PC-9 (cell line): ENCODE results near the gene INHA. TPM values are rescaled to one million over a fixed set of nuclear protein-coding genes. Genes with fewer than 3 reads are reported as not detected.

Source experiments
- BruUV-seq: library from RNA; stranded (reverse); fragments of 400-500 nt; replicated peaks from 2 replicates; lab custom pipeline; 2021; lab: Mats Ljungman, UMichigan
- CTCF ChIA-PET: fragments of 300-600 bp; sonication (Branson Sonifier 250); formaldehyde crosslinking; loops from one replicate; lab custom pipeline; 2022; ENCODE audit warnings: antibody characterized with exemption; lab: Charles Lee
- POLR2A ChIA-PET: fragments of 300-600 bp; sonication (Branson Sonifier 250); formaldehyde crosslinking; loops from one replicate; lab custom pipeline; 2022; ENCODE audit warnings: antibody characterized with exemption; ENCODE audit not compliant: unreplicated experiment; lab: Charles Lee
- DNase-seq, 2 experiments: peaks; one replicate each; pipeline versions ENCODE4 v3.0.0 to v3.0.0-alpha.2; 2015 to 2022; ENCODE audit warnings: mixed read lengths in 1 of 2
- H2AFZ ChIP-seq: fragments of 200-600 bp; sonication (generic); 2 replicates; pipeline ENCODE4 v1.8.1; 2017; ENCODE audit warnings: antibody characterized with exemption
- H3F3A ChIP-seq: fragments of 200-600 bp; sonication (generic); 2 replicates; pipeline ENCODE4 v1.8.1; 2017; ENCODE audit warnings: antibody characterized with exemption, mild to moderate bottlenecking, low read depth; ENCODE audit not compliant: insufficient read depth
- H3K27ac ChIP-seq: fragments of 200-600 bp; sonication (generic); 2 replicates; pipeline ENCODE4 v1.6.1; 2016; ENCODE audit warnings: mixed run types
- H3K27me3 ChIP-seq: fragments of 200-600 bp; sonication (generic); 2 replicates; pipeline ENCODE4 v1.6.1; 2016; ENCODE audit warnings: low read depth, mixed run types; ENCODE audit not compliant: insufficient read depth
- H3K36me3 ChIP-seq: fragments of 200-600 bp; sonication (generic); 2 replicates; pipeline ENCODE4 v1.6.1; 2016; ENCODE audit warnings: low read depth, mixed run types
- H3K4me1 ChIP-seq: fragments of 200-600 bp; sonication (generic); replicated peaks from 2 replicates; pipeline ENCODE4 v1.6.1; 2016; ENCODE audit warnings: mixed run types; ENCODE audit not compliant: insufficient read depth
- H3K4me2 ChIP-seq: fragments of 200-600 bp; sonication (generic); 2 replicates; pipeline ENCODE4 v1.6.1; 2017; ENCODE audit warnings: mixed run types
- H3K4me3 ChIP-seq: fragments of 200-600 bp; sonication (generic); 2 replicates; pipeline ENCODE4 v1.6.1; 2016; ENCODE audit warnings: mixed run types
- H3K79me2 ChIP-seq: fragments of 200-600 bp; sonication (generic); 2 replicates; pipeline ENCODE4 v1.6.1; 2017; ENCODE audit warnings: low read depth, mixed run types
- H3K9me2 ChIP-seq: fragments of 200-600 bp; sonication (generic); 2 replicates; pipeline ENCODE4 v1.8.1; 2017; ENCODE audit warnings: mild to moderate bottlenecking; ENCODE audit not compliant: insufficient read depth
- H3K9me3 ChIP-seq: fragments of 200-600 bp; sonication (generic); 2 replicates; pipeline ENCODE4 v1.8.1; 2016; ENCODE audit warnings: low read depth; ENCODE audit not compliant: insufficient read depth
- H4K20me1 ChIP-seq: fragments of 200-600 bp; sonication (generic); 2 replicates; pipeline ENCODE4 v1.8.1; 2017; ENCODE audit not compliant: insufficient read depth
- CTCF ChIP-seq: fragments of 200-600 bp; sonication (generic); conservative IDR thresholded peaks from 2 replicates; pipeline ENCODE4 v1.6.1; 2017; ENCODE audit warnings: mixed run types, antibody characterized with exemption, mild to moderate bottlenecking, moderate library complexity
- EZH2 ChIP-seq: fragments of 200-600 bp; sonication (generic); IDR thresholded peaks from 2 replicates; pipeline ENCODE4 v1.8.0; 2017; ENCODE audit warnings: antibody characterized with exemption, low read depth
- intact Hi-C: fragments of 100-400 bp; cut with micrococcal nuclease; formaldehyde crosslinking; loops from one replicate; pipeline ENCODE4 v1.10.0; 2022; ENCODE audit not compliant: unreplicated experiment
- total RNA-seq: library from RNA; stranded (reverse); gene quantifications from 2 replicates; pipeline ENCODE4 v1.2.3, GENCODE V29; 2021

Gene INHA
- total RNA-seq, 1 experiment from 2014 or later = 5.2 TPM

- Histone ChIP-seq H3K27ac (no peak overlapping the region), H3K27me3 (no peaks in the 10 kb centered on the region), H2AFZ (no peak overlapping the region), H3K36me3 (no peaks in the 10 kb centered on the region), H3F3A (peaks cover 25% of the 10 kb centered on the region), H3K9me3 (no peaks in the 10 kb centered on the region), H4K20me1 (no peaks in the 10 kb centered on the region), H3K79me2 (peaks cover 15% of the 10 kb centered on the region; the same call in 1 of the 2 replicates), H3K4me1 (peaks cover 19% of the 10 kb centered on the region), H3K4me3 (no peak overlapping the region), H3K4me2 (no peak overlapping the region), H3K9me2 (no peaks in the 10 kb centered on the region)
- no peak for DNase-seq
- CTCF ChIA-PET = interaction anchor here (0.7 kb wide), 1 partner anchor 24 kb away, joined by 5 read pairs; the partner anchor contains the start of gene OBSL1
- BruUV-seq = no TSS peak
- POLR2A ChIA-PET = interaction anchor here (0.6 to 0.7 kb wide), 2 partner anchors 24 to 26 kb away, joined by 3 to 6 read pairs; no protein-coding TSS in a partner anchor
- intact Hi-C loops = no loop called here
- TF ChIP-seq CTCF (no peak), EZH2 (no peak)
These were observed 23.1 kb downstream of the INHA start for GRCh38 chr2:219595256-219595655.

- Histone ChIP-seq H3K27ac (peak overlapping the region; percentile 85), H4K20me1 (no peaks in the 10 kb centered on the region), H3K4me2 (peak overlapping the region; percentile 95), H2AFZ (peak overlapping the region; percentile 81), H3K9me2 (no peaks in the 10 kb centered on the region), H3F3A (peaks cover 25% of the 10 kb centered on the region), H3K27me3 (no peaks in the 10 kb centered on the region), H3K4me1 (peaks cover 19% of the 10 kb centered on the region), H3K36me3 (no peaks in the 10 kb centered on the region), H3K79me2 (peaks cover 15% of the 10 kb centered on the region; the same call in 1 of the 2 replicates), H3K4me3 (peak overlapping the region; percentile 70), H3K9me3 (no peaks in the 10 kb centered on the region)
- BruUV-seq = TSS peak; percentile 90
- TF ChIP-seq CTCF (no peak), EZH2 (no peak)
- intact Hi-C loops = loop anchor here (1.0 to 2.0 kb wide), 4 partner anchors 25 to 92 kb away; partner anchors contain the start of genes CHPF and INHA
- ChIA-PET CTCF (interaction anchor here (1.2 kb wide), 1 partner anchor 92 kb away, joined by 4 read pairs; no protein-coding TSS in a partner anchor), POLR2A (interaction anchor here (0.6 to 1.3 kb wide), 10 partner anchors 25 to 738 kb away, joined by 3 to 9 read pairs (median 4); partner anchors contain the start of genes GLB1L, INHA, STK16 and TMEM198)
- no peak for DNase-seq
These were observed 24.9 kb downstream of the INHA start for GRCh38 chr2:219596954-219597551.

GRCh38 chr2:219597552-219598307, 25.6 kb downstream of the INHA start, which contains the start of gene STK11IP:
Gene STK11IP (plus strand): TSS chr2:219597857. CDS start chr2:219598120, 263 bp downstream.
- intact Hi-C loops = loop anchor here (1.0 to 2.0 kb wide), 2 partner anchors 54 to 91 kb away; partner anchors contain the start of gene CHPF
- CTCF ChIA-PET = interaction anchor here (0.6 kb wide), 2 partner anchors 25 to 34 kb away, joined by 6 to 8 read pairs; no protein-coding TSS in a partner anchor

More at GRCh38 chr2:219597552-219598307, 25.6 kb downstream of the INHA start, which contains the start of gene STK11IP:
- peaks cover 15% of the 10 kb centered on the region; the same call in 1 of the 2 replicates for H3K79me2 ChIP-seq
- H3K27me3 ChIP-seq = no peaks in the 10 kb centered on the region
- peaks cover 4% of the 10 kb centered on the region; the same call in 1 of the 2 replicates for H3K36me3 ChIP-seq
- peak within 1 kb of the TSS; percentile 94 for H2AFZ ChIP-seq
- no peaks in the 10 kb centered on the region for H3K9me3 ChIP-seq
- no TSS peak for BruUV-seq
- H3K4me2 ChIP-seq = peak within 1 kb of the TSS; percentile 95
- peak; percentile 93 to 95 for DNase-seq
- no peak for TF ChIP-seq EZH2
- H3K4me3 ChIP-seq = peak within 1 kb of the TSS; percentile 70
- no peaks in the 10 kb centered on the region for H4K20me1 ChIP-seq
- peaks cover 25% of the 10 kb centered on the region for H3F3A ChIP-seq
- H3K4me1 ChIP-seq = peaks cover 19% of the 10 kb centered on the region
- peak within 1 kb of the TSS; percentile 85 for H3K27ac ChIP-seq
- H3K9me2 ChIP-seq = no peaks in the 10 kb centered on the region
- POLR2A ChIA-PET = interaction anchor here (0.6 to 1.2 kb wide), 5 partner anchors 26 to 353 kb away, joined by 3 to 9 read pairs (median 4); partner anchors contain the start of genes GLB1L, INHA and STK16
